Naive thymus-derived CD4-positive, alpha-beta T cell (primary cell): ENCODE results near the gene C11orf97. TPM values are rescaled to one million over a fixed set of nuclear protein-coding genes. Genes with fewer than 3 reads are reported as not detected.

Source experiments
- ATAC-seq: fragments of 150-1000 bp; cut with Tn5 transposase; 2 replicates; pipeline ENCODE4 v1.10.0; 2021; ENCODE audit warnings: mild to moderate bottlenecking, moderate library complexity
- CTCF ChIA-PET: fragments of 350-600 bp; sonication (Branson Sonifier 250); formaldehyde crosslinking; loops from one replicate; lab custom pipeline; 2021; ENCODE audit warnings: antibody characterized with exemption; lab: Charles Lee
- POLR2A ChIA-PET: fragments of 350-600 bp; sonication (Branson Sonifier 250); formaldehyde crosslinking; loops from one replicate; lab custom pipeline; 2021; ENCODE audit warnings: antibody characterized with exemption, inconsistent platforms; lab: Charles Lee
- DNase-seq, 9 donors: peaks; one replicate each; pipeline versions ENCODE4 v3.0.0 to v3.0.0-alpha.2; 2020 to 2022; ENCODE audit warnings: mixed read lengths in 1 of 9
- H3K27ac ChIP-seq: one replicate; pipeline ENCODE4 v1.7.0; 2013; ENCODE audit warnings: mild to moderate bottlenecking, low read depth, low read length, moderate library complexity
- H3K27me3 ChIP-seq, 2 donors: one replicate each; pipeline ENCODE4 v1.7.0; 2013; ENCODE audit warnings: low read length in 2 of 2, mild to moderate bottlenecking in 2 of 2, moderate library complexity in 2 of 2; ENCODE audit not compliant: control insufficient read depth in 2 of 2, insufficient read depth in 2 of 2
- H3K36me3 ChIP-seq, 3 experiments: 1 replicate in 2 of 3; 2 replicates in 1 of 3; pipeline ENCODE4 v1.7.0; 2013; ENCODE audit warnings: low read length in 3 of 3, mild to moderate bottlenecking in 3 of 3, moderate library complexity in 1 of 3; ENCODE audit not compliant: insufficient read depth in 3 of 3, control insufficient read depth in 2 of 3
- H3K4me1 ChIP-seq, 2 donors: one replicate each; pipeline ENCODE4 v1.7.0; 2013; ENCODE audit warnings: low read length in 2 of 2, mild to moderate bottlenecking in 2 of 2, moderate library complexity in 1 of 2; ENCODE audit not compliant: control insufficient read depth in 2 of 2, insufficient read depth in 2 of 2
- H3K4me3 ChIP-seq: 2 replicates; pipeline ENCODE4 v1.7.0; 2013; ENCODE audit warnings: mild to moderate bottlenecking, low read length
- H3K9me3 ChIP-seq, 3 experiments: 1 replicate in 2 of 3; 2 replicates in 1 of 3; pipeline ENCODE4 v1.7.0; 2013; ENCODE audit warnings: low read length in 3 of 3; ENCODE audit not compliant: control insufficient read depth in 2 of 3
- H3K27ac Mint-ChIP-seq, 9 donors: one replicate each; pipeline ENCODE4 v1.8.0; 2020 to 2022; ENCODE audit warnings: mixed read lengths in 9 of 9, mild to moderate bottlenecking in 8 of 9, moderate library complexity in 5 of 9, inconsistent platforms in 2 of 9
- H3K27me3 Mint-ChIP-seq, 5 donors: one replicate each; pipeline ENCODE4 v1.8.0; 2021 to 2022; ENCODE audit warnings: mixed read lengths in 5 of 5, mild to moderate bottlenecking in 1 of 5
- H3K36me3 Mint-ChIP-seq, 5 donors: one replicate each; pipeline ENCODE4 v1.8.0; 2020 to 2022; ENCODE audit warnings: mixed read lengths in 5 of 5, mild to moderate bottlenecking in 3 of 5, inconsistent platforms in 1 of 5
- H3K4me1 Mint-ChIP-seq, 7 donors: one replicate each; pipeline ENCODE4 v1.8.0; 2020 to 2022; ENCODE audit warnings: mixed read lengths in 7 of 7, mild to moderate bottlenecking in 3 of 7, inconsistent platforms in 1 of 7
- H3K4me3 Mint-ChIP-seq, 10 donors: one replicate each; pipeline ENCODE4 v1.8.0; 2020 to 2022; ENCODE audit warnings: mild to moderate bottlenecking in 10 of 10, mixed read lengths in 10 of 10, moderate library complexity in 6 of 10, inconsistent platforms in 2 of 10
- H3K9me3 Mint-ChIP-seq, 11 donors: one replicate each; pipeline ENCODE4 v1.8.0; 2020 to 2022; ENCODE audit warnings: mixed read lengths in 11 of 11, mild to moderate bottlenecking in 4 of 11, inconsistent platforms in 1 of 11, moderate library complexity in 1 of 11
- intact Hi-C, 2 donors: fragments of 100-400 bp; cut with micrococcal nuclease; formaldehyde crosslinking; loops; one replicate each; pipeline ENCODE4 v1.15.1; 2023
- polyA plus RNA-seq, 2 donors: library from polyadenylated mRNA; unstranded; fragments of 300-500 nt; fragmentation: Illumina TruSeq; gene quantifications; one replicate each; pipeline ENCODE4 v1.2.3, GENCODE V29; 2021
- total RNA-seq, 6 experiments: library from RNA in 5 of 6; stranded (reverse) in 5 of 6; gene quantifications; 1 replicate in 5 of 6; 2 replicates in 1 of 6; pipeline ENCODE4 v1.2.3 and lab custom pipeline; 2021 to 2026

The C11orf97 gene, protein sequence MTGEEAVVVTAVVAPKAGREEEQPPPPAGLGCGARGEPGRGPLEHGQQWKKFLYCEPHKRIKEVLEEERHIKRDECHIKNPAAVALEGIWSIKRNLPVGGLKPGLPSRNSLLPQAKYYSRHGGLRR
- total RNA-seq, result not detected
- not detected for polyA plus RNA-seq
- total RNA-seq (lab: John Stamatoyannopoulos, UW), result not detected

DNA sequence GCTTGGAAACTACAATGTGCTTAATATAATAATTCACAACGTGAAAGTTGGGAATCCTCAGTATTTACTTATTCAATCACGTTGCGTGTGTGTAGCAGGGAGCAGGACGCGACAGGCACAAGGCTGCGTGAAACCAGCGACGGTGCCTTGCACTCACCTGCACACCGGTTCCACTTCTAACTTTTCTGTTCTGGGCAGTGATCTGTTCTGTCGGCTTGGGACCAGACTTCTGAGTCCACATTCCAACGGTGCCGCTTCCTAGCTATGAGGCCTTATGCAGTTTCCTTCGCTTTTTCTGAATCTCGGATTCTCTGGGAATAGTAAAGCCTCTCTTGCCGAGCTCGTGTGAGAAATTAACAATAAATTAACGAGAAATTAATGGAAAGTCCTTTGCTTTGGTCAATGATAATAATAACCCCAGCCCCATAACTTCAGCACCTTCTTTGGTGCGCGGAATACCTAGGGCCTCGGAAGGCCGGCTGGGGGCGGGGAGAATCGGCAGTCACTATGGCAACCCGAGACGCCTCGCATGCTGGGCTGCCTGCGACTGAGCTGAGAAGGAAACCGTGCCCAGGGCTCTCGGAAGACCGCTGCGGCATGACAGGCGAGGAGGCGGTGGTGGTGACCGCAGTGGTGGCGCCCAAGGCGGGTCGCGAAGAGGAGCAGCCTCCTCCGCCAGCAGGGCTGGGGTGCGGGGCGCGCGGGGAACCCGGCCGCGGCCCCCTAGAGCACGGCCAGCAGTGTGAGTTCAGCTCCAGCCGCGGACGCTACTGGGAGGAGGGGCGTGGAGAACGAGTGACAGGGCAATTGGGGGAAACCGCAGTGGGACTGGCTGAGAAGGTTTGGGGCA, at the start of gene C11orf97:
TSS of gene C11orf97 (plus strand) at position 530 of the 850 bp plus-strand sequence. CDS start at position 598, 68 bp downstream.
- H3K4me3 Mint-ChIP-seq, result peak within 1 kb of the TSS; percentile 75 to 86 (median 82)
- H3K27me3 Mint-ChIP-seq, result peaks cover 24 to 81% (median 36%) of the 10 kb centered on the region in 5 donors
- POLR2A ChIA-PET, result interaction anchor here (0.7 to 1.4 kb wide), 3 partner anchors 17 to 489 kb away, joined by 3 to 5 read pairs (median 4); no protein-coding TSS in a partner anchor

DNA sequence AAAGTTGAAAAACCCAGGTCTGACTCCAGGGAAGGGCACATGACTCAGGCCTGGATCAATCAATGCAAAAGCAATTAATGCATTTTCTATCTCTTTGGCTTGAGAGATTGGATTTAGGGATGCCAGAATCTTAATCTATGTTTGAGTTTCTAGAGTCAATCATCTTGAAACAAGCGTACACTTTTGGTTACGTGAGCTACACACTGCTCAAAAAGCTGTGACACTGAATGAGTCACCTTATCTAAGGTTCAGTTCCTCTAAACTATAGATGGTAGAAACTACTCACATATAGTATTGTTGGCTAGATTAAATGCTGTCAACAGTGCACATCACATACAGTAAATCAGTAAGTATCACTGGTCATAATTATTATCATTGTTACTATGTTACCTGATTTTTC, 42.8 kb upstream of the C11orf97 start:
- H3K4me1 Mint-ChIP-seq, result peaks cover 0 to 20% (median 11%) of the 10 kb centered on the region in 7 donors
- H3K27ac Mint-ChIP-seq, result no peak overlapping the region
- no peaks in the 10 kb centered on the region for H3K27me3 Mint-ChIP-seq
- intact Hi-C loops, result no loop called here
- no peak overlapping the region for H3K4me3 ChIP-seq
- CTCF ChIA-PET, result no interaction called here
- POLR2A ChIA-PET, result no interaction called here
- H3K4me3 Mint-ChIP-seq, result no peak overlapping the region
- no peak overlapping the region for H3K27ac ChIP-seq
- H3K9me3 Mint-ChIP-seq, result no peaks in the 10 kb centered on the region
- no peak for DNase-seq
- no peaks in the 10 kb centered on the region for H3K27me3 ChIP-seq
- H3K36me3 Mint-ChIP-seq, result peaks cover 19 to 71% (median 51%) of the 10 kb centered on the region in 5 donors
- H3K9me3 ChIP-seq, result no peaks in the 10 kb centered on the region
- peak; percentile 29 for ATAC-seq
- peaks cover 0 to 39% (median 5%) of the 10 kb centered on the region in 3 experiments for H3K36me3 ChIP-seq
- no peaks in the 10 kb centered on the region for H3K4me1 ChIP-seq

More for the DNA sequence above, at the start of gene C11orf97:
- DNase-seq (peak; percentile 27 to 47 (median 37)), ATAC-seq (peak; percentile 85)
- Mint-ChIP-seq H3K36me3 (no peaks in the 10 kb centered on the region), H3K27ac (peak within 1 kb of the TSS in 3 of 9 donors; percentile 19 to 43 (median 38)), H3K9me3 (no peaks in the 10 kb centered on the region), H3K4me1 (peaks cover 12 to 22% (median 16%) of the 10 kb centered on the region in 7 donors)
- H3K4me3 ChIP-seq, result peak within 1 kb of the TSS; percentile 49
- no peak within 1 kb of the TSS for H3K27ac ChIP-seq
- intact Hi-C loops, result loop anchor here in 1 of 2 donors (2.0 kb wide), 1 partner anchor 19 kb away; the partner anchor contains the start of genes ANKRD49 and MRE11
- peaks cover 7 to 13% of the 10 kb centered on the region in 2 donors for H3K4me1 ChIP-seq
- no peaks in the 10 kb centered on the region for H3K9me3 ChIP-seq
- peaks cover 3 to 6% of the 10 kb centered on the region in 2 donors for H3K27me3 ChIP-seq
- CTCF ChIA-PET, result interaction anchor here (0.7 to 1.0 kb wide), 2 partner anchors 13 to 1769 kb away, joined by 3 read pairs; no protein-coding TSS in a partner anchor
- H3K36me3 ChIP-seq, result no peaks in the 10 kb centered on the region

DNA sequence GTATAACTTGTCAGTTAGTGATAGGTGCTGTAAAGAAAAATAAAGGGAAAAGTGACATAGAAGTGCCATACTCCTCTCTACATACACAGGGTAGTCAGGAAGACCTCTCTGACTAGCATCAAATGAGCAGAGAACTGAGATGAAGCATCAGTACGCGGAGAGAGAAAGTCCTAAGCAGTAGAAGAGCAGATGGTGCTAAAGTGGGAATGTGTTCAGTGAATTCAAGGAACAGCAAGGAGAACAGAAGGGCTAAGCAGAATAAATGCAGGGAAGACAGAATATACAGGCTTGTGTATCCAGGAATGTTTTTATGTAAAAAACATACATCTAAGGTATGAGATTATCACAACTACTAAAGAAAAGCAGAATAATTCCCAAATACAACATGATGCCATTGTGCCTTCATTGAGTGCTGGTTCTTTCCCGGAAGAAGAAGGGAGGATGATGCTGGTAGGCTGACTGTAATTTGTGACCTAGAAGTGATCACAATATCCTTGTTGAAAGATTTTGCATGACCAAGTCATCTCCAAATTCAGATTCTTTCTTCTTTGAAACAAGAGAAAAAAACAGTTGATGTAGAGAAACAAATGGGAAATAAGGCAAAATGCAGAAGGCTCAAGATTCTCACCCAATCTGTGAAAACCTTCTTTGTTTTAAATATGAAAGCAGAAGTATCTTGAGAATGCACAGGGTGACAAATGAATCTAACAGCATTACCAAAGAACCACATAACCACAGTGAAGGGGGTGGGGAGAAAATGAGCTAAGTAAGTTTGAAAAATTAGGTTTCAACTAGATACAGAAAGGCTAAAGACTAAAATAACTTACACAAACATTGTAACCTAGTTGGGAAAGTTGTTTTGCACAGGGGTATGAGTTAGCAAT, 39.1 kb upstream of the C11orf97 start:
- Mint-ChIP-seq H3K4me1 (peaks cover 8 to 30% (median 18%) of the 10 kb centered on the region in 7 donors), H3K27ac (peak overlapping the region in 2 of 9 donors; percentile 10 to 85), H3K4me3 (peak overlapping the region in 2 of 10 donors; percentile 37 to 59), H3K9me3 (no peaks in the 10 kb centered on the region), H3K27me3 (no peaks in the 10 kb centered on the region), H3K36me3 (peaks cover 12 to 67% (median 50%) of the 10 kb centered on the region in 5 donors)
- Histone ChIP-seq H3K4me3 (no peak overlapping the region), H3K36me3 (peaks cover 0 to 24% (median 8%) of the 10 kb centered on the region in 3 experiments), H3K4me1 (no peaks in the 10 kb centered on the region), H3K27me3 (no peaks in the 10 kb centered on the region), H3K27ac (no peak overlapping the region), H3K9me3 (no peaks in the 10 kb centered on the region)
- peak; percentile 83 for ATAC-seq
- DNase-seq, result no peak
- CTCF ChIA-PET, result no interaction called here
- POLR2A ChIA-PET, result no interaction called here
- intact Hi-C loops, result loop anchor here in 1 of 2 donors (1.0 to 5.0 kb wide), 2 partner anchors 21 to 56 kb away; no protein-coding TSS in a partner anchor

DNA sequence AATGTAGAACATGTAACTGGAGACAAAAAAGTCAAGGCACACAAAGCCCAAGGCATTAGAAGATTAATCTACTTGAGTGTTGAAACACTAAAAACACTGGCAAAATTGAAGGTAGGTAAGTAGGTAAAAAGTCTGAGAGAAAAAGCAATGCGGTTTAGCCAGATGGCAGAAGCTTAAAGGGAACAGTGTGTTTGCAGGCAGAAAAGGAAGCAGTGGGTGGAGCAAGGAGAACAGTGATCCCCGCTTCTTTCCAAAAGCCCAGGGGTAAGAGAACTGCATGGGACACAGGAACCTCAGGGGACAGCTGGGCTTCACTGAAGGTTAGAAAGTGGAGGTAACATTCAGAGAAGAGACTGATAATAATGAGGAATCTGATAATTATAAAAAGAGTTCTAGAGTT, 34.6 kb upstream of the C11orf97 start:
- no peaks in the 10 kb centered on the region for H3K27me3 ChIP-seq
- ATAC-seq, result no peak
- Mint-ChIP-seq H3K9me3 (no peaks in the 10 kb centered on the region), H3K4me1 (peaks cover 9 to 27% (median 18%) of the 10 kb centered on the region in 7 donors), H3K27ac (peak overlapping the region in 3 of 9 donors; percentile 22 to 81 (median 45)), H3K4me3 (peak overlapping the region in 1 of 10 donors; percentile 33), H3K27me3 (no peaks in the 10 kb centered on the region), H3K36me3 (peaks cover 18 to 63% (median 44%) of the 10 kb centered on the region in 5 donors)
- H3K4me1 ChIP-seq, result no peaks in the 10 kb centered on the region
- no peak overlapping the region for H3K4me3 ChIP-seq
- no peaks in the 10 kb centered on the region for H3K9me3 ChIP-seq
- ChIA-PET CTCF (no interaction called here), POLR2A (no interaction called here)
- no peak overlapping the region for H3K27ac ChIP-seq
- H3K36me3 ChIP-seq, result peaks cover 0 to 25% (median 8%) of the 10 kb centered on the region in 3 experiments
- intact Hi-C loops, result no loop called here
- no peak for DNase-seq

DNA sequence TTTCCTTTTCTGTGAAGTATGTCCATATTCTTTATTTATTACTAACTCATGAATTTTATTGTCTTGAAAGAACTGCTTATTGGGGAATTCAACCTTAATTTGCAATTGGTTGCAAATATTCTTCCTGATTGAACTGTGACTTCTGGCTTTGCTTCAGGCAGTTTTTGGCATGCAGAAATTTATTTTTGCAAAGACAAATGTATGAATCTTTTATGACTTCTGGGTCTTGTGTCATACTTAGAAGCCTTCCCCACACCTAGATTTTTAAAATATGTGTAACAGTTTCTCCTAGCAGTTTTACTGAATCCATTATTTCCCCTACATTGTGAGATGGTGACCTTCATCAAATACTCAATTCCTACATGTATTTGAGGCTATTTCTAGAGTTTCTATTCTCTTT, 30.9 kb upstream of the C11orf97 start:
- Histone ChIP-seq H3K27ac (no peak overlapping the region), H3K4me1 (no peaks in the 10 kb centered on the region), H3K27me3 (no peaks in the 10 kb centered on the region), H3K4me3 (no peak overlapping the region), H3K36me3 (peaks cover 0 to 38% (median 2%) of the 10 kb centered on the region in 3 experiments), H3K9me3 (no peaks in the 10 kb centered on the region)
- CTCF ChIA-PET, result no interaction called here
- no peak for ATAC-seq
- Mint-ChIP-seq H3K27ac (no peak overlapping the region), H3K9me3 (no peaks in the 10 kb centered on the region), H3K36me3 (peaks cover 11 to 55% (median 45%) of the 10 kb centered on the region in 5 donors), H3K4me3 (no peak overlapping the region), H3K27me3 (no peaks in the 10 kb centered on the region), H3K4me1 (peaks cover 8 to 13% (median 9%) of the 10 kb centered on the region in 7 donors)
- DNase-seq, result no peak
- POLR2A ChIA-PET, result no interaction called here
- intact Hi-C loops, result no loop called here

DNA sequence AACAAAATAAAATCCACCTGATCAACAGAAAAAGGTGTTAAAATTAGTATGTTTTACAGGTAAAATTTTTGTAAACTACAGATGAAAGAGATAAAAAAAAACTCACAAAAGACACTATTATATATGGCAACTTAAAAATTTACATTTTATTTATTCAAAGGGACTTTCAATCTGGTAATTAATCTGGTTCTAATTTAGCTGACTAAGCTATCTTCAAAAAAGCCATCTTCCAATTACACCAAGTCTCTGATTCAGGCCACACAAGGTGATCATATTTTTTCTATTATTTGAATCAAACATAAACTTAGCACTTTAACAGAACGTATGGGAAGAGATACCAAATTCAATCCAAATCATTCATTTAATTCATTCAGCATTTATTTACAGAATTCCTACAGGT, 26.2 kb upstream of the C11orf97 start:
- Mint-ChIP-seq H3K4me3 (no peak overlapping the region), H3K36me3 (peaks cover 30 to 73% (median 59%) of the 10 kb centered on the region in 5 donors), H3K27ac (no peak overlapping the region), H3K27me3 (no peaks in the 10 kb centered on the region), H3K4me1 (peaks cover 4 to 22% (median 15%) of the 10 kb centered on the region in 7 donors), H3K9me3 (no peaks in the 10 kb centered on the region)
- ATAC-seq, result no peak
- H3K36me3 ChIP-seq, result peaks cover 0 to 56% (median 8%) of the 10 kb centered on the region in 3 experiments
- H3K4me3 ChIP-seq, result no peak overlapping the region
- no peak overlapping the region for H3K27ac ChIP-seq
- H3K9me3 ChIP-seq, result no peaks in the 10 kb centered on the region
- no peaks in the 10 kb centered on the region for H3K4me1 ChIP-seq
- no peaks in the 10 kb centered on the region for H3K27me3 ChIP-seq
- ChIA-PET POLR2A (no interaction called here), CTCF (no interaction called here)
- DNase-seq, result no peak
- intact Hi-C loops, result loop anchor here in 1 of 2 donors (2.0 kb wide), 1 partner anchor 15 kb away; no protein-coding TSS in a partner anchor
